ENCODE results near the gene UNC45A.

GRCh38 chr15:90909976-90910375 lies 25.1 kb upstream of the UNC45A start:
- TF ChIP-seq TAF1 (conservative IDR thresholded peaks at IDR 0.05) (no peak), EGR1 (IDR thresholded peaks at IDR 0.05; ENCODE audit: low read depth in 2 of 2) (no peak), CTCF (IDR thresholded peaks at IDR 0.05; ENCODE audit: low read depth, low read length, missing input control) (no peak), RAD21 (IDR thresholded peaks at IDR 0.05) (no peak), FOXA1 (IDR thresholded peaks at IDR 0.05) (no peak), MAX (IDR thresholded peaks at IDR 0.05) (no peak), REST (IDR thresholded peaks at IDR 0.05) (no peak), NR2F2 (IDR thresholded peaks at IDR 0.05) (no peak), ZBTB33 (IDR thresholded peaks at IDR 0.05) (no peak), GABPA (IDR thresholded peaks at IDR 0.05 in 1 of 2, conservative IDR thresholded peaks at IDR 0.05 in 1 of 2) (no peak), JUND (IDR thresholded peaks at IDR 0.05) (no peak), RXRA (IDR thresholded peaks at IDR 0.05) (no peak), YY1 (IDR thresholded peaks at IDR 0.05) (no peak), ATF3 (IDR thresholded peaks at IDR 0.05) (no peak)
